Measurements from ENCODE around the gene EPS8L3.

DNA sequence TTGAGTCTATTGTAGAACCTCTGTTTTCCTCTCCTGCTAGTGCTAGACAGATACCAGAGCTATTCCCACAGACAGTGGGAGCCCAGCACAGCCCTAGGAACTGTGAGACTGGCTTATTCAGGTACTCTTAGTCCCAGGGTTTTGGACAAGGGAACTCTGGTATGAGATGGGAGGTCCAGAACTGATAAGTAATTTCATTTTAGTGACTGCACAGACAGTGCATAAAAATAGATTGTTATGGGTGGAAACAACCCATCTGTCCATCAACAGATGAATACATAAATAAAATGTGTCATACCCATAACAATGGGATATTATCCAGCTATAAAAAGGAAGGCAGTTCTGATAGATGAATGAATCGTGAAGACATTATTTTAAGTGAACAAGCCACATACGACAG, 9.0 kb downstream of the EPS8L3 start:
- no peak for TF ChIP-seq POLR2AphosphoS5 (IDR thresholded peaks at IDR 0.05)
- TF ChIP-seq, protein P1, sequence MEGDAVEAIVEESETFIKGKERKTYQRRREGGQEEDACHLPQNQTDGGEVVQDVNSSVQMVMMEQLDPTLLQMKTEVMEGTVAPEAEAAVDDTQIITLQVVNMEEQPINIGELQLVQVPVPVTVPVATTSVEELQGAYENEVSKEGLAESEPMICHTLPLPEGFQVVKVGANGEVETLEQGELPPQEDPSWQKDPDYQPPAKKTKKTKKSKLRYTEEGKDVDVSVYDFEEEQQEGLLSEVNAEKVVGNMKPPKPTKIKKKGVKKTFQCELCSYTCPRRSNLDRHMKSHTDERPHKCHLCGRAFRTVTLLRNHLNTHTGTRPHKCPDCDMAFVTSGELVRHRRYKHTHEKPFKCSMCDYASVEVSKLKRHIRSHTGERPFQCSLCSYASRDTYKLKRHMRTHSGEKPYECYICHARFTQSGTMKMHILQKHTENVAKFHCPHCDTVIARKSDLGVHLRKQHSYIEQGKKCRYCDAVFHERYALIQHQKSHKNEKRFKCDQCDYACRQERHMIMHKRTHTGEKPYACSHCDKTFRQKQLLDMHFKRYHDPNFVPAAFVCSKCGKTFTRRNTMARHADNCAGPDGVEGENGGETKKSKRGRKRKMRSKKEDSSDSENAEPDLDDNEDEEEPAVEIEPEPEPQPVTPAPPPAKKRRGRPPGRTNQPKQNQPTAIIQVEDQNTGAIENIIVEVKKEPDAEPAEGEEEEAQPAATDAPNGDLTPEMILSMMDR (IDR thresholded peaks at IDR 0.05), result no peak

All from suprapubic skin (tissue), 3 donors.